K562 (cell line): ENCODE measurements around the gene GLRX2. TPM values are rescaled to one million over a fixed set of nuclear protein-coding genes. Genes with fewer than 3 reads are reported as not detected.

Source experiments
- E2F3 ChIP-seq: fragments of 250-450 bp; sonication (Bioruptor Pico); IDR thresholded peaks from 2 replicates; pipeline ENCODE4 v1.4.0; 2020; ENCODE audit warnings: mild to moderate bottlenecking
- POLR2H ChIP-seq: IDR thresholded peaks from 2 replicates; pipeline ENCODE4 v1.6.1; 2016; ENCODE audit warnings: missing genetic modification characterization, low read depth, mild to moderate bottlenecking, control low read depth, missing compliant biosample characterization, moderate library complexity
- RAD51 ChIP-seq: fragments of 450-650 bp; IDR thresholded peaks from 2 replicates; pipeline ENCODE4 v1.7.1; 2016; ENCODE audit warnings: low read depth, mild to moderate bottlenecking, borderline replicate concordance
- TAF7 ChIP-seq: fragments of 450-650 bp; IDR thresholded peaks from 2 replicates; pipeline ENCODE4 v1.6.1; 2016; ENCODE audit warnings: missing genetic modification characterization, missing compliant biosample characterization
- TRIM24 ChIP-seq, 2 experiments: fragments of 450-650 bp; IDR thresholded peaks; 2 replicates each; pipeline ENCODE4 v1.6.1; 2016
- ZNF436 ChIP-seq: fragments of 250-450, 450-650 bp; sonication (Bioruptor Pico); formaldehyde crosslinking; IDR thresholded peaks from 2 replicates; pipeline ENCODE4 v1.7.0; 2020; ENCODE audit warnings: mild to moderate bottlenecking
- ZNF561 ChIP-seq: fragments of 450-650 bp; formaldehyde crosslinking; conservative IDR thresholded peaks from 2 replicates; pipeline ENCODE4 v1.4.0; 2020; ENCODE audit warnings: mild to moderate bottlenecking, moderate library complexity
- ZSCAN29 ChIP-seq: fragments of 450-650 bp; IDR thresholded peaks from 2 replicates; pipeline ENCODE4 v1.6.1; 2017
- polyA plus RNA-seq, 8 experiments: library from polyadenylated mRNA; depleted of rRNA in 4 of 8; stranded (reverse) in 5 of 8; unstranded in 3 of 8; fragments of >200 nt; fragmentation: Nextera tagmentation in 2 of 8; fragmentation: Illumina TruSeq in 1 of 8; extraction: Ambion mirVana in 2 of 8; extraction: Trizol in 1 of 8; gene quantifications; 2 replicates each; pipeline versions ENCODE4 v1.2.1 to v1.2.3, GENCODE V29; 2011 to 2014; ENCODE audit warnings: inconsistent platforms in 1 of 8, missing spikeins in 1 of 8
- total RNA-seq, 7 experiments: library from RNA; depleted of rRNA in 6 of 7; stranded (reverse); fragments of >200 nt in 6 of 7; fragmentation: Illumina TruSeq in 2 of 7; extraction: Trizol in 2 of 7; gene quantifications; 2 replicates each; pipeline versions ENCODE4 v1.2.1 to v1.2.3, GENCODE V29; 2011 to 2021; ENCODE audit warnings: low replicate concordance in 1 of 7
- TF ChIP-seq, protein P1 (sequence below): sonication (generic); formaldehyde crosslinking; IDR thresholded peaks from 2 replicates; pipeline ENCODE4 v1.8.0; 2022; ENCODE audit warnings: mild to moderate bottlenecking, missing genetic modification reagents, borderline replicate concordance
- TF ChIP-seq, protein P2 (sequence below): fragments of 200-800 bp; sonication (Bioruptor generic); IDR thresholded peaks from 2 replicates; pipeline ENCODE4 v1.6.1; 2016; ENCODE audit warnings: missing genetic modification characterization, missing compliant biosample characterization
- TF ChIP-seq, protein P3 (sequence below): IDR thresholded peaks from 2 replicates; pipeline ENCODE4 v1.6.1; 2014; ENCODE audit warnings: antibody characterized with exemption
- TF ChIP-seq, protein P4 (sequence below): fragments of 450-650 bp; formaldehyde crosslinking; IDR thresholded peaks from 2 replicates; pipeline ENCODE4 v1.4.0; 2020; ENCODE audit warnings: mild to moderate bottlenecking, moderate library complexity
- TF ChIP-seq, protein P5 (sequence below): fragments of 450-650 bp; IDR thresholded peaks from one replicate; pipeline ENCODE4 v1.6.1; 2018; ENCODE audit warnings: mild to moderate bottlenecking, moderate library complexity; ENCODE audit not compliant: partially characterized antibody

GLRX2 gene
- total and polyA plus RNA-seq, 9 of the 15 experiments (the other 6 are each of a cell fraction or from before 2014, with no cell fraction given), result 13.3 to 82.6 (median 55.1) TPM

DNA sequence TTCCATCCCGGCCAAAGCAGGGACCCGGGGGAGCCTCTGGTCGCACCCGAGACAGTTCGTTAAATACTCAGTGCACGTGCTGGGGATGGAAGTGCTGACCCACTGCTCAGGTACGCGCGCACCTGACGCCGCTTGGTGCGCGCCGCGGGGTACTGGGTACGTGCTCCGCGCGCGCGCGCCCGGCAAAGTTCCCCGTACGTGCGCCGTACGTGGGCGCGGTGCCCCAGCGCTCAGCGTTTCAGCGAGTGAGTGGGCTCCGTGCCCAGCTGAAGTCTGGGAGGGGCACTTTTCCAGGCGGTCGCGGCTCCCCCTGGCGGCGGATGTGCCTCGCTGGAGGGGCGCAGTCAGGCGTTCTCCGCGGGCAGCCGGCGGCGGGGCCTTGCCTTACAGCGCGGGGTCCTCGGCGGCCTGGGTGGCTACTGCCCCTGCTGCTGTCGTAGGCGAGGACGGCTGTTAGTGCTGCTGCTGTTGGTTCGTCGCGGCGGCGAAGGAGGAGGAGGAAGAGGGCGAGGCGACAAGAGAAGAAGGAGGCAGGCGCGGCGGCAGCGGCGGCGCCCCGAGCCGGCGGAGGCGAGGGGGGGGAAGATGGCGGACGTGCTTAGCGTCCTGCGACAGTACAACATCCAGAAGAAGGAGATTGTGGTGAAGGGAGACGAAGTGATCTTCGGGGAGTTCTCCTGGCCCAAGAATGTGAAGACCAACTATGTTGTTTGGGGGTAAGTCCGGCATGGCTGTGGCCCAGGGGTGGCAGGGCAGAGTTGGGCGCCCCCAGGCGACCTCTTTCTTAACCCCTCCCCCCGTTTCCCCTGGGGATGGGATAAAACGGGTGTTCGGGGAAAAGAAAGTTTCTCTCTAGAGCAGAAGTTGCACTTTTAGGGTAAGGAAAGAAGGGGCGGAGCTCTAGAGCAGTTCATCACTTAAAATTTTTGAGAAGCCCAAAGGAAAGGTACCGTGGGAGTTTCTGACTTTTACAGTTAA is 16.7 kb upstream of the GLRX2 start, which contains the start of gene CDC73 (continued):
- TF ChIP-seq, protein P1, sequence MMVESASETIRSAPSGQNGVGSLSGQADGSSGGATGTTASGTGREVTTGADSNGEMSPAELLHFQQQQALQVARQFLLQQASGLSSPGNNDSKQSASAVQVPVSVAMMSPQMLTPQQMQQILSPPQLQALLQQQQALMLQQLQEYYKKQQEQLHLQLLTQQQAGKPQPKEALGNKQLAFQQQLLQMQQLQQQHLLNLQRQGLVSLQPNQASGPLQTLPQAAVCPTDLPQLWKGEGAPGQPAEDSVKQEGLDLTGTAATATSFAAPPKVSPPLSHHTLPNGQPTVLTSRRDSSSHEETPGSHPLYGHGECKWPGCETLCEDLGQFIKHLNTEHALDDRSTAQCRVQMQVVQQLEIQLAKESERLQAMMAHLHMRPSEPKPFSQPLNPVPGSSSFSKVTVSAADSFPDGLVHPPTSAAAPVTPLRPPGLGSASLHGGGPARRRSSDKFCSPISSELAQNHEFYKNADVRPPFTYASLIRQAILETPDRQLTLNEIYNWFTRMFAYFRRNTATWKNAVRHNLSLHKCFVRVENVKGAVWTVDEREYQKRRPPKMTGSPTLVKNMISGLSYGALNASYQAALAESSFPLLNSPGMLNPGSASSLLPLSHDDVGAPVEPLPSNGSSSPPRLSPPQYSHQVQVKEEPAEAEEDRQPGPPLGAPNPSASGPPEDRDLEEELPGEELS (CRISPR knock-in tag), result no peak; the same call in 1 of the 2 replicates
- TF ChIP-seq ZSCAN29 (peak; percentile 70; the same call in 1 of the 2 replicates), E2F3 (CRISPR knock-in tag) (no peak), RAD51 (no peak), POLR2H (tag) (peak; percentile 86), ZNF561 (CRISPR knock-in tag) (no peak), ZNF436 (no peak), TAF7 (tag) (peak; percentile 81), TRIM24 (IDR thresholded peaks at IDR 0.05) (peak in 1 of 2 experiments; percentile 69; a peak in 2 of 4 replicates)
- TF ChIP-seq, protein P2, sequence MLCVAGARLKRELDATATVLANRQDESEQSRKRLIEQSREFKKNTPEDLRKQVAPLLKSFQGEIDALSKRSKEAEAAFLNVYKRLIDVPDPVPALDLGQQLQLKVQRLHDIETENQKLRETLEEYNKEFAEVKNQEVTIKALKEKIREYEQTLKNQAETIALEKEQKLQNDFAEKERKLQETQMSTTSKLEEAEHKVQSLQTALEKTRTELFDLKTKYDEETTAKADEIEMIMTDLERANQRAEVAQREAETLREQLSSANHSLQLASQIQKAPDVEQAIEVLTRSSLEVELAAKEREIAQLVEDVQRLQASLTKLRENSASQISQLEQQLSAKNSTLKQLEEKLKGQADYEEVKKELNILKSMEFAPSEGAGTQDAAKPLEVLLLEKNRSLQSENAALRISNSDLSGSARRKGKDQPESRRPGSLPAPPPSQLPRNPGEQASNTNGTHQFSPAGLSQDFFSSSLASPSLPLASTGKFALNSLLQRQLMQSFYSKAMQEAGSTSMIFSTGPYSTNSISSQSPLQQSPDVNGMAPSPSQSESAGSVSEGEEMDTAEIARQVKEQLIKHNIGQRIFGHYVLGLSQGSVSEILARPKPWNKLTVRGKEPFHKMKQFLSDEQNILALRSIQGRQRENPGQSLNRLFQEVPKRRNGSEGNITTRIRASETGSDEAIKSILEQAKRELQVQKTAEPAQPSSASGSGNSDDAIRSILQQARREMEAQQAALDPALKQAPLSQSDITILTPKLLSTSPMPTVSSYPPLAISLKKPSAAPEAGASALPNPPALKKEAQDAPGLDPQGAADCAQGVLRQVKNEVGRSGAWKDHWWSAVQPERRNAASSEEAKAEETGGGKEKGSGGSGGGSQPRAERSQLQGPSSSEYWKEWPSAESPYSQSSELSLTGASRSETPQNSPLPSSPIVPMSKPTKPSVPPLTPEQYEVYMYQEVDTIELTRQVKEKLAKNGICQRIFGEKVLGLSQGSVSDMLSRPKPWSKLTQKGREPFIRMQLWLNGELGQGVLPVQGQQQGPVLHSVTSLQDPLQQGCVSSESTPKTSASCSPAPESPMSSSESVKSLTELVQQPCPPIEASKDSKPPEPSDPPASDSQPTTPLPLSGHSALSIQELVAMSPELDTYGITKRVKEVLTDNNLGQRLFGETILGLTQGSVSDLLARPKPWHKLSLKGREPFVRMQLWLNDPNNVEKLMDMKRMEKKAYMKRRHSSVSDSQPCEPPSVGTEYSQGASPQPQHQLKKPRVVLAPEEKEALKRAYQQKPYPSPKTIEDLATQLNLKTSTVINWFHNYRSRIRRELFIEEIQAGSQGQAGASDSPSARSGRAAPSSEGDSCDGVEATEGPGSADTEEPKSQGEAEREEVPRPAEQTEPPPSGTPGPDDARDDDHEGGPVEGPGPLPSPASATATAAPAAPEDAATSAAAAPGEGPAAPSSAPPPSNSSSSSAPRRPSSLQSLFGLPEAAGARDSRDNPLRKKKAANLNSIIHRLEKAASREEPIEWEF (CRISPR knock-in tag), result no peak
- TF ChIP-seq, protein P3, sequence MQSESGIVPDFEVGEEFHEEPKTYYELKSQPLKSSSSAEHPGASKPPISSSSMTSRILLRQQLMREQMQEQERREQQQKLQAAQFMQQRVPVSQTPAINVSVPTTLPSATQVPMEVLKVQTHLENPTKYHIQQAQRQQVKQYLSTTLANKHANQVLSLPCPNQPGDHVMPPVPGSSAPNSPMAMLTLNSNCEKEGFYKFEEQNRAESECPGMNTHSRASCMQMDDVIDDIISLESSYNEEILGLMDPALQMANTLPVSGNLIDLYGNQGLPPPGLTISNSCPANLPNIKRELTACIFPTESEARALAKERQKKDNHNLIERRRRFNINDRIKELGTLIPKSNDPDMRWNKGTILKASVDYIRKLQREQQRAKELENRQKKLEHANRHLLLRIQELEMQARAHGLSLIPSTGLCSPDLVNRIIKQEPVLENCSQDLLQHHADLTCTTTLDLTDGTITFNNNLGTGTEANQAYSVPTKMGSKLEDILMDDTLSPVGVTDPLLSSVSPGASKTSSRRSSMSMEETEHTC, result peak; percentile 22; the same call in 1 of the 2 replicates
- TF ChIP-seq, protein P4, sequence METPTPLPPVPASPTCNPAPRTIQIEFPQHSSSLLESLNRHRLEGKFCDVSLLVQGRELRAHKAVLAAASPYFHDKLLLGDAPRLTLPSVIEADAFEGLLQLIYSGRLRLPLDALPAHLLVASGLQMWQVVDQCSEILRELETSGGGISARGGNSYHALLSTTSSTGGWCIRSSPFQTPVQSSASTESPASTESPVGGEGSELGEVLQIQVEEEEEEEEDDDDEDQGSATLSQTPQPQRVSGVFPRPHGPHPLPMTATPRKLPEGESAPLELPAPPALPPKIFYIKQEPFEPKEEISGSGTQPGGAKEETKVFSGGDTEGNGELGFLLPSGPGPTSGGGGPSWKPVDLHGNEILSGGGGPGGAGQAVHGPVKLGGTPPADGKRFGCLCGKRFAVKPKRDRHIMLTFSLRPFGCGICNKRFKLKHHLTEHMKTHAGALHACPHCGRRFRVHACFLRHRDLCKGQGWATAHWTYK (CRISPR knock-in tag), result peak; percentile 77; the same call in 1 of the 2 replicates
- TF ChIP-seq, protein P5, sequence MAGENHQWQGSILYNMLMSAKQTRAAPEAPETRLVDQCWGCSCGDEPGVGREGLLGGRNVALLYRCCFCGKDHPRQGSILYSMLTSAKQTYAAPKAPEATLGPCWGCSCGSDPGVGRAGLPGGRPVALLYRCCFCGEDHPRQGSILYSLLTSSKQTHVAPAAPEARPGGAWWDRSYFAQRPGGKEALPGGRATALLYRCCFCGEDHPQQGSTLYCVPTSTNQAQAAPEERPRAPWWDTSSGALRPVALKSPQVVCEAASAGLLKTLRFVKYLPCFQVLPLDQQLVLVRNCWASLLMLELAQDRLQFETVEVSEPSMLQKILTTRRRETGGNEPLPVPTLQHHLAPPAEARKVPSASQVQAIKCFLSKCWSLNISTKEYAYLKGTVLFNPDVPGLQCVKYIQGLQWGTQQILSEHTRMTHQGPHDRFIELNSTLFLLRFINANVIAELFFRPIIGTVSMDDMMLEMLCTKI, result no peak
